Pons (tissue), 1 donor: ENCODE measurements around the gene GSTK1.
"Not testable (repeated sequence)": the region's sequence is repeated elsewhere in the genome, so short reads cannot be mapped to it uniquely, and the experiment has no call there.

Experiments used
- DNase-seq: peaks from one replicate; pipeline ENCODE4 v3.0.0-alpha.2; 2016; ENCODE audit warnings: low spot score

GSTK1 gene

GRCh38 chr7:143279186-143280098 is 16.2 kb downstream of the GSTK1 start:
- DNase-seq: peak; percentile 98

DNA sequence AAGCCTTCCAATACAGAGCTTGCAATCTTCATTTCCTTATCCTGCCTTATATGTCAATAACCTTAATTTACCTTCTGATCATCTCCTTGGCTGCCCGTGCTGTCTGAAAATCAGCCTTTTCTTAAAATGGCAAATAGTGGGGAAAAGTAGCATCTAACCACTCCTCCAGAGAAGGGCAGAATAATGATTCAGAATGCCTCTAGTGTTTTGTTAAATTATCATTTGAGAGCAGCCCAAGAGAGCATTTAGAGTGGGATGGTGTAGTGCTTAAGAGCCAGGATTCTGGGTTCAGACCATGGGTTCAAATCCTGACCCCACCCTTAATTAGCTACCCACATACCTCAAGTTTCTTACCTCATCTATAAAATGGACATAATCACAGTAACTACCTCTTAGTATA is 16.9 kb downstream of the GSTK1 start:
- peak; percentile 36 for DNase-seq

DNA sequence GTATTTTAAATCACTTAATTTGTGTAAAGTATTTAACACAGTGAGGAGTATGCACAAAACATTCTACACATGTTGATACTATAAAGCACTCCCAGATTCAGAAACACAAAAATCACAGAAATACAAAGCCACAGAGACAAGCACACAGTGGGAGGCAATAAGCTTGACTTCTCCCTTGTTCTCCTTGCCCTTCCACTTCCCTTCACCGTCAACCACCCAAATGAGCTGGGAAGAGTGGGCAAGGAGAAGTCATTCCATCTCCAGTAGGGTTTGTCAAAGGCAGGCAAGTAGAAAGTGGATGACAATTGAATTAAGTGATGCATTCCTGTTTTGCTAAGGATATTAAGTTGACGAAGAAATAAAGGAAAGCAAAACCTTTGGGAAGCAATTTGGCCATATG is 17.3 kb downstream of the GSTK1 start:
- peak; percentile 35 for DNase-seq

DNA sequence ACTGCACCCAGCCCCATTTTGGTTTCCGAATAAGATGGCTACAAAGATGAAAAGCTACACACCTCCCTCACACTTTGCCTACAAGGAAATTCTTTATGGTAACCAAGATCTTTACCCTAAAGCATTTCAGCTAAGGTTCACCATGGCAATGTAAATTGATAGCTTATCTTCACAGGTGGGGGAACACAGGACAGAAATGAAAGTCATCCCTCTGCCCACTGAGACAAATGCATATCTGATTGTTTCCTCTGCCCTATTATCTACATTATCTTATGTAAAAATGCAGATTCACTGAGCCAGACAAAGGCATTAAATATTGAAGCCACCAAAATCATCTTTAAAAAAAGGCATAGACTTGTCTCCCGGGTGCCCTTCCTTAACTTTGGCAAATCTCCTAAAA is 18.3 kb downstream of the GSTK1 start:
- DNase-seq: no peak

DNA sequence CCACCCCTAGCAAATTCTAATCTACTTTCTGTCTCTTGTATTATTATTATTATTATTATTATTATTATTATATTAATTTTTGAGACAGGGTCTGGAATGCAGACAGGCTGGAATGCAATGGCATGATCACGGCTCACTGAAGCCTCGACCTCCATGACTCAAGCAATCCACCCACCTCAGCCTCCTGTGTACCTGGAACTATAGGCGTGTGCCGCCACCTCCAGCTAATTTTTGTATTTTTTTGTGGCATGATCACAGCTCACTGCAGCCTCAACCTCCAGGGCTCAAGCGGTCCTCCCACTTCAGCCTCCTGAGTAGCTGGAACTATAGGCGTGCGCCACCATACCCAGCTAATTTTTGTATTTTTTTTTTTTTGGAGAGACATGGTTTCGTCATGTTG is 18.9 kb downstream of the GSTK1 start:
- DNase-seq: no peak

GRCh38 chr7:143283381-143283780 is 20.1 kb downstream of the GSTK1 start:
- DNase-seq: no peak

DNA sequence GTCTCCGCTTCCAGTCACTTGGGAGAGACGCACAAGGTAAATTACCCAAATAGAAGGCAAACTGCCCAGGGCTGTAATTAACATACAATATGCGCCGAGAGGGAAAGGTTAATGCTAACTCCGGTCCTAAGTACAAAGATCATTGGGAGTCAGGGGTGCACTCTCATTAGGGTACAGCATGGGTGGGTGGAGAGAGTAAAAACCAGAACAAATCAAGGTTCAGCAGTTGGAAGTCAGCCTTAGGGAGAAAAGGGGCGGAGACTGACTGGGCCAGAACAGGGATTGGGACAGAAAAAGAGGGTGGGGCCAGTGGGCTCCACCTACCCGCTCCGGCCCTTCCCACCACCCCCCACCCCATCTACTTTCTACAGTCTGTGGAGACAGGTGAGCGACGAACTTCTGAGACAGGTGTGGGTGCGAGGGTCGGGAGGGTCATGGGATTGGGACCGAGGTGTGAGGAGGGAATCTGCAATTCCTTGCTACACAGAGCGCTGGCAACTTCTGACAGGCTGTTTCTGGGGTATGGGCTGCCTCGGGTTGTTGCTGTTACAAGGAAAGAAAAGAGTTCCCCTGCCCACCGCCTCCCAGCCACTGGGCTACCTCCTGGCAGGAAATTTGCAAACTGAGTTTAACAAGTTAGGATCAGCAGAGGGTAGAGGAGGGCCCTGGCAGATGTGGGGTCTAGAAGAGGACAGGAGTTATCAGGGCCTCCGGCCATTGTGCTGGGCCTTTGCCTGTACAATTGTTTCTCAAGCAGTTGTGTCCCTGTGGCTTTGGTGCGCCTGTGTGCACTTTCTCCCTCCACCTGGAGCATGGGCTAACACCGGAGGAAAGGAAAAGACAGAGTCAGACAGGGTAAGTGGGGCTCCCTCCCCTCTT is 21.6 kb downstream of the GSTK1 start, which contains the start of gene TMEM139:
Gene TMEM139 (plus strand): TSS at position 368 of the 879 bp plus-strand sequence. CDS start 1,000 bp downstream, outside the sequence.
- DNase-seq: peak; percentile 87

GRCh38 chr7:143285470-143285778 is 22.2 kb downstream of the GSTK1 start:
- DNase-seq: no peak

GRCh38 chr7:143285806-143286521 is 22.7 kb downstream of the GSTK1 start:
- DNase-seq: peak; percentile 96

- DNase-seq: no peak
These were observed 23.3 kb downstream of the GSTK1 start for GRCh38 chr7:143286522-143286890.

DNA sequence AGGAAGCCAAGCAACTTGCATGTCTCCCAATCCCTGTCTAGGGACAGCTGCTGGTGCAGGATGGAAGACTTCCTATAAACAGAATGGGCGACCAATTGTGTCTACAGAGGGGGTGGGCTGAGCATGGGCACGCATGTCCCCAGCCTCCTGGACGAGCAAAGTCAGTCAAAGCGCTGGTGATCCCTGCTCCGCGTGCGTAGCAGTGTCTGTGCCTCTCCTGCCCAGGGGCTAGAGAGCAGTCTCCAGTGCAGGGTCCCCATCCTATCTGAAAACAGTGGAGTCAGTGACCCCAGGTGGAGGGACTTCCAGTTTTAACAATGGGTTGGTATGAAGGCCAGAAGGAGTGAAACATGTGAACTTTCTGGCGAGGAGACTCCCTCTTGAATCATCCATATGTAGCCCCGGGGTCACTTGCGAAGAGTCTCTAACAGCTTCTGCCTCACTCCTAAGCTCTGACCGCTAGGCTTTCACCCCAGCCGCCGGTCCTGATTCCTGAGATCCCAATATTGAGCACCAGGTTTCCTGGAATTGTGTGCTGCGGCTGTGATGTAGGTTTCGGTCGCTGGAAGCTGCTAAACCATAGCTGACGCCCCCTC is 24.2 kb downstream of the GSTK1 start:
- peak; percentile 56 for DNase-seq

DNA sequence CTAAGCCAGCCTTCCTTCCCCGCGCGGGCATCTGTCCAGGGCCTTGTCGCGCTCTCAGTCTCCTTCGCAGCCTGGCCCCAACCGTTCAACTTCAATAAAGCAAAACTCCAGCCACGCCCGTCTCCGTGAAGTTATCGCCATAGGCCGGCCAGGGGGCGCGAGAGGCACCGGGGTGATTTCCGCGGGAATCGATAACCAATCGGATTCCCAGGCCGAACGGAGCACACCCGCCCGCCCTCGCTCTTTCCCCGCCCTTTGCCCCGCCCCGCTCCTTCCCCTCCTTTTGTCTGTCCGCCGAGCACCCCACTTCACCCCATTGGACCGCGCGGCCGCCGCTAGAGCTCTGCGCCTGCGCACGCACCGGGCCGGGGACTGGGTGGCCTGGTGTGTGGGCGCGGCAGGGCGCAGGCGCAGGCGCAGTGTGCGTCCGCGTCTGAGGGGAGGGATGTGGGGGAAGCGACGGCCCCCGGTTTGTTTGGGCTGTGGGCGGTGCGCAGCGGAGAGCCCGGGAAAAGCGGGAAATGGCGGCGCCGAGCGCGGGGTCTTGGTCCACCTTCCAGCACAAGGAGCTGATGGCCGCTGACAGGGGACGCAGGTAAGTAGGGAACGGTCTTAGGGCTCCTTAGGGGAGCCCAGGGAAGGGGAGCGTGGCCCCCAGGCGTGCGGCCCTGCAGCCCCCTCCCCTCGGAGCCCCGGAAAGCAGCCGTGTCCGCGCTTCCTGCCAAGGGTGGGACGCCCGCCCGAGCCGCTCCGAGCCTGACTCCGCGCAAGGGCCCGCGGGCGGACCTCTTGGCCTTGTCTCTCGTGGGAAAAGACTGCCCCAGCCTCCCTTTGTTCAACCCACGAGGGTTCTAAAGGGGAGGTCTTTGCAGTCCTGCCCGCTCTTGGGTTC is 24.9 kb downstream of the GSTK1 start, which contains the start of gene CASP2:
Gene CASP2 (plus strand): TSS at position 417 of the 892 bp plus-strand sequence. CDS start 105 bp downstream, at position 522.
- peak; percentile 97 for DNase-seq

- DNase-seq: peak; percentile 39
These were observed 25.6 kb downstream of the GSTK1 start for GRCh38 chr7:143288836-143289235.

GRCh38 chr7:143289421-143289820 is 26.2 kb downstream of the GSTK1 start:
- no peak for DNase-seq

DNA sequence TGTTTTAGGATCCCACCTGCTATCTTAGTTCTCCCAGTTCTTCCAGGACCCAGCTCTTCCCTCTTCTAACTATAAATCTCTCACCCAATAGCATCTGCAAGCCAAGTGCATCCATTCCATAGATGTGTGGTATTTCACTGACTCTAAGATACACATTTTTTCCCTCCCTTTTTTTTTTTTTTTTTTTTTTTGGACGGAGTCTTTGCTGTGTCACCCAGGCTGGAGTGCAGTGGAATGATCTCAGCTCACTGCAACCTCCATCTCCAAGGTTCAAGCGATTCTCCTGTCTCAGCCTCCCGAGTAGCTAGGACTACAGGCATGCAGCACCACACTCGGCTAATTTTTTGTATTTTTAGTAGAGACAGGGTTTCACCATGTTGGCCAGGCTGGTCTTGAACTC is 26.6 kb downstream of the GSTK1 start:
- DNase-seq: not testable (repeated sequence)

DNA sequence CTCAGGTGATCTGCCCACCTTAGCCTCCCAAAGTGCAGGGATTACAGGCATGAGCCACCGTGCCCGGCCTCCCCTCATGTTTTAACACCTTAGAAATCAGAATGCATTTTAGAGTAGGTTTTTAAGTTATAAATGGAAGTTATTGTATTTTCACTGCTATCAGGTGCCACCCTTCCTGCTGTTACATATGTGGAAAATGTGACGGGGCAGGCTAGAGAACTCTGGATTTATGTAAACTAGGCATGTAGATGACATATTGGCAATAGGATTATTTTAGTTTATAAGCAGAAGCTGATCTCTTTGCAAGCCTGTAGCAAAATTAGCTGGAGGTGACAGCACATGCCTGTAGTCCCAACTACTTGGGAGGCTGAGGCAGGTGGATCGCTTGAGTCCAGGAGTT is 27.1 kb downstream of the GSTK1 start:
- no peak for DNase-seq

DNA sequence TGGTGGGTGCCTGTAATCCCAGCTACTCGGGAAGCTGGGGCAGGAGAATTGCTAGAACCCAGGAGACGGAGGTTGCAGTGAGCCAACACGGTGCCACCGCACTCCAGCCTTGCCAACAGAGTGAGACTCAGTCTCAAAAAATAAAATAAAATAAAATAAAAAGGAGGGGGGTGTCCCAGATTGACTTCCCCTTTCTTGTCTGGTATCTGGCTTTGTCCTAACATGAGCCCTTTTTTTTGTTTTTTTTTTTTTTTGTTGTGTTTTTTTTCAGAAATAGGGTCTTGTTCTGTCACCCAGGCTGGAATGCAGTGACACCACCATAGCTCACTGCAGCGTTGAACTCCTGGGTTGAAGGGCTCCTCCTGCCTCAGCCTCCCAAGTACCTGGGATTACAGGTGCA is 29.6 kb downstream of the GSTK1 start:
- DNase-seq: no peak

GRCh38 chr7:143295870-143296269 is 32.6 kb downstream of the GSTK1 start:
- no peak for DNase-seq

- DNase-seq: no peak
These were observed 33.4 kb downstream of the GSTK1 start for GRCh38 chr7:143296686-143297085.

DNA sequence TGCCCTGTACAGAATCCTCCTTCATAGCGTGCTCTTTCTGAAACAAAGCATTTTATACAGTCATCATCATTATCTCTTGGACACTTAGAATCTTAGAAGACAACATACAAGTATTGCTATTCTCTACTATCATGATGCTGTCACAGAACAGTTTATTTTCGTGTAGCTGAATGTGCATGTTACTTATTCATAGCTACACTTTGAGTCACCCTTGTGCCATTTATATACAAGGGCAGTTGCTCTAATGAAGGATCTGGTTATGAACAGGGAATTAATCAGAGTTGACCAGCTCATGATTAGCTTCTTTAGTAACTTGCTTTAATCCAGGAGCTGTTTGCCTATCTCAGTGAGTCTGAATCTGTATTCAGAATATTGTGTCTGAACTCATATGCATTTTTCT is 36.1 kb downstream of the GSTK1 start:
- DNase-seq: no peak

- DNase-seq: peak; percentile 28
These were observed 36.6 kb downstream of the GSTK1 start for GRCh38 chr7:143299840-143300239.
